HepG2 (cell line): ENCODE results near the gene APOC3. TPM values are rescaled to one million over a fixed set of nuclear protein-coding genes. Genes with fewer than 3 reads are reported as not detected.

Source experiments
- BHLHE40 ChIP-seq: IDR thresholded peaks from 2 replicates; pipeline ENCODE4 v1.6.1; 2011; ENCODE audit warnings: low read length, improper control_type of control experiment
- ETV5 ChIP-seq: IDR thresholded peaks from 2 replicates; pipeline ENCODE4 v1.6.1; 2018; ENCODE audit warnings: missing biosample characterization, missing genetic modification reagents, inconsistent platforms, borderline replicate concordance
- KIAA2018 ChIP-seq: sonication (generic); formaldehyde crosslinking; IDR thresholded peaks from 2 replicates; pipeline ENCODE4 v1.5.0; 2020; ENCODE audit warnings: mild to moderate bottlenecking, missing genetic modification reagents, borderline replicate concordance
- MTA1 ChIP-seq: sonication (generic); formaldehyde crosslinking; IDR thresholded peaks from 2 replicates; pipeline ENCODE4 v1.4.0; 2020; ENCODE audit warnings: missing genetic modification reagents, mild to moderate bottlenecking, borderline replicate concordance
- NFIC ChIP-seq: IDR thresholded peaks from 2 replicates; pipeline ENCODE4 v1.6.1; 2012; ENCODE audit warnings: mild to moderate bottlenecking, low read length, inconsistent platforms
- PPARG ChIP-seq: conservative IDR thresholded peaks from 2 replicates; pipeline ENCODE4 v1.6.1; 2016; ENCODE audit warnings: missing biosample characterization, missing genetic modification reagents
- SIX1 ChIP-seq: sonication (generic); formaldehyde crosslinking; IDR thresholded peaks from 2 replicates; pipeline ENCODE4 v1.4.0; 2020; ENCODE audit warnings: missing genetic modification reagents, borderline replicate concordance
- SOX6 ChIP-seq, 2 experiments: fragments of 450-650 bp in 1 of 2; sonication (generic) in 1 of 2; formaldehyde crosslinking in 1 of 2; IDR thresholded peaks; 2 replicates each; pipeline versions ENCODE4 v1.4.0 to v1.6.1; 2017 to 2020; ENCODE audit warnings: antibody characterized with exemption in 1 of 2, mild to moderate bottlenecking in 1 of 2, missing genetic modification reagents in 1 of 2
- ZNF275 ChIP-seq: sonication (generic); formaldehyde crosslinking; IDR thresholded peaks from 2 replicates; pipeline ENCODE4 v1.8.0; 2022; ENCODE audit warnings: missing genetic modification reagents, mild to moderate bottlenecking, inconsistent platforms, borderline replicate concordance
- ZNF687 ChIP-seq: sonication (generic); formaldehyde crosslinking; IDR thresholded peaks from 2 replicates; pipeline ENCODE4 v1.5.1; 2020; ENCODE audit warnings: mild to moderate bottlenecking, missing genetic modification reagents, moderate library complexity
- ZNF703 ChIP-seq: sonication (generic); formaldehyde crosslinking; IDR thresholded peaks from 2 replicates; pipeline ENCODE4 v1.5.1; 2020; ENCODE audit warnings: missing genetic modification reagents, mild to moderate bottlenecking, moderate library complexity, borderline replicate concordance
- ZNF776 ChIP-seq: sonication (generic); formaldehyde crosslinking; IDR thresholded peaks from 2 replicates; pipeline ENCODE4 v1.4.0; 2020; ENCODE audit warnings: mild to moderate bottlenecking, missing genetic modification reagents
- ZSCAN22 ChIP-seq: sonication (generic); formaldehyde crosslinking; IDR thresholded peaks from 2 replicates; pipeline ENCODE4 v1.4.0; 2020; ENCODE audit warnings: mild to moderate bottlenecking, missing genetic modification reagents
- polyA plus RNA-seq, 8 experiments: library from polyadenylated mRNA; depleted of rRNA in 3 of 8; stranded (reverse) in 7 of 8; unstranded in 1 of 8; fragments of >200 nt; fragmentation: Illumina TruSeq in 4 of 8; extraction: Trizol in 4 of 8; gene quantifications; 2 replicates each; pipeline versions ENCODE4 v1.2.1 to v1.2.3, GENCODE V29; 2011 to 2016; ENCODE audit warnings: low read depth in 4 of 8, missing spikeins in 1 of 8, mixed read lengths in 1 of 8; ENCODE audit not compliant: insufficient read depth in 1 of 8
- total RNA-seq, 5 experiments: library from RNA; depleted of rRNA; stranded (reverse); fragments of >200 nt; fragmentation: Illumina TruSeq; extraction: Trizol; gene quantifications; 2 replicates each; pipeline ENCODE4 v1.2.3, GENCODE V29; 2016; ENCODE audit warnings: low read depth in 1 of 5
- TF ChIP-seq, protein P1 (sequence below): sonication (generic); formaldehyde crosslinking; IDR thresholded peaks from 2 replicates; pipeline ENCODE4 v1.4.0; 2020; ENCODE audit warnings: mild to moderate bottlenecking, missing genetic modification reagents

The APOC3 gene
- total and polyA plus RNA-seq, 2 of the 13 experiments (the other 11 are each of a cell fraction or from before 2014, with no cell fraction given) = 314 to 687 TPM

GRCh38 chr11:116830184-116830912 lies 641 bp downstream of the APOC3 start (continued):
- TF ChIP-seq KIAA2018 (no peak), ZNF703 (CRISPR knock-in tag) (no peak), SOX6 (IDR thresholded peaks at IDR 0.05) (no peak), SOX6 (CRISPR knock-in tag; IDR thresholded peaks at IDR 0.05) (no peak), MTA1 (CRISPR knock-in tag) (no peak), NFIC (no peak), ZNF776 (CRISPR knock-in tag) (no peak), ZNF687 (peak; percentile 7), ZNF275 (CRISPR knock-in tag) (0 out of 2 replicates have a peak, but pooled peaks have one; percentile 14), SIX1 (no peak), BHLHE40 (no peak), ETV5 (CRISPR knock-in tag) (no peak), ZSCAN22 (no peak), PPARG (no peak)
- TF ChIP-seq, protein P1, sequence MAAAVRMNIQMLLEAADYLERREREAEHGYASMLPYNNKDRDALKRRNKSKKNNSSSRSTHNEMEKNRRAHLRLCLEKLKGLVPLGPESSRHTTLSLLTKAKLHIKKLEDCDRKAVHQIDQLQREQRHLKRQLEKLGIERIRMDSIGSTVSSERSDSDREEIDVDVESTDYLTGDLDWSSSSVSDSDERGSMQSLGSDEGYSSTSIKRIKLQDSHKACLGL (CRISPR knock-in tag) = peak; percentile 34; the same call in 1 of the 2 replicates
